ENCODE measurements around the gene SLC2A9. TPM values are rescaled to one million over a fixed set of nuclear protein-coding genes. Genes with fewer than 3 reads are reported as not detected.

The SLC2A9 gene
- total RNA-seq, 2 experiments from 2014 or later: 0.39 to 0.76 TPM

DNA sequence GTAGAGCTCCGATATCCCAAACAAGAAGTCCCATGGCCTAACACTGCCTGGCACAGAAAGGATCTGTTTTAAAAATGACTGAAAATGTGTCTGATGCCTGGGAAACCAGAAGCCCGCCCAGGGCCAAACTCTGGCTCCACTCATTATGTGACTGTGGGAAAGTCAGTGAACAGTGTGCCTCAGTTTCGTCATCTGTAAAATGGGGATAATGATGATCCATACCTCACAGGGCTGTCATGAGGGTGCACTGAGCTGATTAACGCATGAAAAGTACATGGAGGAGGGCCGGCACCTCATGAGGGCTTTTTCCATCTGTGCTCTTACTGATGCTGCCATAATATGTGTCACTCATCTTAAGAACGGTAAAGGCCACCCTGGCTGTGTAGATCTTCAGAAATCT lies 5.1 kb downstream of the SLC2A9 start:
- DNase-seq (no peak), ATAC-seq (no peak)
- no peaks in the 10 kb centered on the region for H3K27me3 Mint-ChIP-seq
- H3K9me3 Mint-ChIP-seq (ENCODE audit: low read depth): no peaks in the 10 kb centered on the region
- intact Hi-C loops (cut with DNase I, micrococcal nuclease): loop anchor here (10.0 kb wide), 3 partner anchors 111 to 521 kb away; no protein-coding TSS in a partner anchor
- peaks cover 6% of the 10 kb centered on the region for H3K4me1 Mint-ChIP-seq
- ChIA-PET CTCF (interaction anchor here (0.6 to 3.9 kb wide), 7 partner anchors 11 to 315 kb away, joined by 3 to 26 read pairs (median 6); no protein-coding TSS in a partner anchor), POLR2A (interaction anchor here (0.5 kb wide), 1 partner anchor 523 kb away, joined by 3 read pairs; no protein-coding TSS in a partner anchor)
- no peak overlapping the region for H3K27ac Mint-ChIP-seq
- H3K36me3 Mint-ChIP-seq (ENCODE audit: low read depth): no peaks in the 10 kb centered on the region
- H3K4me3 Mint-ChIP-seq: no peak overlapping the region

DNA sequence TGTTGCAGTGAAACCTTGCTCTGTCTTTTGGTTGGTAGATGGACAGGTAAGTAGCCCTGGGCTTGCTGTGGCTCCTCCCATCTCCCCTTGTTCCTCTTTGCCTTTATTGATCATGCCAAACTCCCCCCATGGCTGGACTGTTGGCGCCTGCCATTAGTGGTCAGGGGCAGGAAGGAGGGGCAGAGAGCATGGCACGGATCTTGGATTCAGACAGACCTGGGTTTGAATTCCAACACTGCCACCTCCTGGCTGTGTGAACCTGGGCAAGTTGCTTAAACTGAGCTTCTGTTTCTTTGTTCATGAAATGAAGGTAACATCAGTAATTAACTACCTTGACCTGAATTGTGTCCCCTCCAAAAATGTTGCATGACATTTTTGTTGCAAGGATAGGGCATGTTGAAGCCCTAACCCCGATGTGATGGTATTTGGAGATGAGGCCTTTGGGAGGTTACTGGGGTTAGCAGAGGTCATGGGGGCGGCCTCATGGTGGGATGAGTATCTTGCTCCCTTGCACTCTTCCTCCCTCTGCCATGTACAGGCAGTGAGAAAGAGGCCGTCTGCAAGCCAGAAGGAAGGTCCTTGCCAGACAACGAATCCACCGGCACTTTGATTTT lies 6.0 kb downstream of the SLC2A9 start:
- ATAC-seq (no peak), DNase-seq (peak; percentile 70)
- no peak overlapping the region for H3K4me3 Mint-ChIP-seq
- intact Hi-C loops (cut with DNase I, micrococcal nuclease): loop anchor here (1.0 to 10.0 kb wide), 5 partner anchors 110 to 520 kb away; no protein-coding TSS in a partner anchor
- CTCF ChIA-PET: interaction anchor here (0.6 to 3.9 kb wide), 12 partner anchors 10 to 1797 kb away, joined by 3 to 26 read pairs (median 4); no protein-coding TSS in a partner anchor
- no peak overlapping the region for H3K27ac Mint-ChIP-seq
- no peaks in the 10 kb centered on the region for H3K36me3 Mint-ChIP-seq (ENCODE audit: low read depth)
- no peaks in the 10 kb centered on the region for H3K27me3 Mint-ChIP-seq
- peaks cover 6% of the 10 kb centered on the region for H3K4me1 Mint-ChIP-seq
- no peaks in the 10 kb centered on the region for H3K9me3 Mint-ChIP-seq (ENCODE audit: low read depth)
- POLR2A ChIA-PET: no interaction called here

DNA sequence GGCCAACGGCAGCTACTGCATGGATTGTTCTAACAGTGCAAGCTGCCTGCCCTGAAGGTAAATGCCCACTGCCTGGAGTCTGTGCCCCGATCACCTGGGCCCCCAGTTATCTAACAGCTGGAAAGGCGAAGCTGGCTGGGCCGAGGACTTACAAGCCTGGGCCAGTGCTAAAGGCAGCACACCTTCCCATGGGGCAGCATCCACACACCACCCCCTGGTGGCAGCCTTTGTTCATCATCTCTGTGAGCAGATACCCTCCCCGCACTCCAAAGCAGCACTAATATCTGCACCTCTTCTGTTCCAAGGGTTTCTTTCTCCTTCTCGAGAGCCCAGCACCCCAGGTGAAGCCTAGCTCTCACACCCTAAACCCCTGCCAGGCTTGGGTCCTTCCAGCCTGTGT lies 7.6 kb downstream of the SLC2A9 start:
- ChIA-PET POLR2A (interaction anchor here (0.6 kb wide), 1 partner anchor 377 kb away, joined by 4 read pairs; no protein-coding TSS in a partner anchor), CTCF (interaction anchor here (0.7 to 3.9 kb wide), 10 partner anchors 8 to 310 kb away, joined by 3 to 26 read pairs (median 4); no protein-coding TSS in a partner anchor)
- no peak overlapping the region for H3K27ac Mint-ChIP-seq
- H3K4me3 Mint-ChIP-seq: no peak overlapping the region
- ATAC-seq (peak; percentile 53), DNase-seq (peak; percentile 78)
- intact Hi-C loops (cut with DNase I, micrococcal nuclease): loop anchor here (10.0 kb wide), 3 partner anchors 109 to 519 kb away; no protein-coding TSS in a partner anchor
- H3K9me3 Mint-ChIP-seq (ENCODE audit: low read depth): no peaks in the 10 kb centered on the region
- no peaks in the 10 kb centered on the region for H3K36me3 Mint-ChIP-seq (ENCODE audit: low read depth)
- H3K27me3 Mint-ChIP-seq: no peaks in the 10 kb centered on the region
- no peaks in the 10 kb centered on the region for H3K4me1 Mint-ChIP-seq

DNA sequence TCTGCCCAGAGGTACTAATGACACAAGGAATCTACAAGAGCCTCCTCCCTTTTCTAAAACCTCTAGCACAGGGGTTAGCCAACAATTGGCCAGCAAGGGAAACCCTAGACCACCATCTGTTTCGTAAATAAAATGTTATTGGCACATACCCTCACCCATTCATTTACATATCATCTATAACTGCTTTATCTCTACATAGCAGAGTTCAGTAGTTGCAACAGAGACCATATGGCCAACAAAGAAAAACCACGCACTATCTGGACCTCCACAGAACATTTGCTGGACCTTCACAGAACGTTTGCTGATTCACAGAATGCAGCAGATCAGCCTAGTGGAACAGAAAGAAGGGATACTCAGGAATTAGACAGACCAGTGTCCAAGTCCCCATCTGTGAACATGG lies 9.4 kb downstream of the SLC2A9 start:
- no peak for ATAC-seq
- Mint-ChIP-seq H3K4me1 (peaks cover 12% of the 10 kb centered on the region), H3K27me3 (no peaks in the 10 kb centered on the region), H3K9me3 (ENCODE audit: low read depth) (no peaks in the 10 kb centered on the region), H3K36me3 (ENCODE audit: low read depth) (no peaks in the 10 kb centered on the region), H3K27ac (no peak overlapping the region), H3K4me3 (no peak overlapping the region)
- DNase-seq: no peak
- ChIA-PET POLR2A (no interaction called here), CTCF (no interaction called here)
- intact Hi-C loops (cut with DNase I, micrococcal nuclease): loop anchor here (10.0 kb wide), 3 partner anchors 107 to 517 kb away; no protein-coding TSS in a partner anchor

DNA sequence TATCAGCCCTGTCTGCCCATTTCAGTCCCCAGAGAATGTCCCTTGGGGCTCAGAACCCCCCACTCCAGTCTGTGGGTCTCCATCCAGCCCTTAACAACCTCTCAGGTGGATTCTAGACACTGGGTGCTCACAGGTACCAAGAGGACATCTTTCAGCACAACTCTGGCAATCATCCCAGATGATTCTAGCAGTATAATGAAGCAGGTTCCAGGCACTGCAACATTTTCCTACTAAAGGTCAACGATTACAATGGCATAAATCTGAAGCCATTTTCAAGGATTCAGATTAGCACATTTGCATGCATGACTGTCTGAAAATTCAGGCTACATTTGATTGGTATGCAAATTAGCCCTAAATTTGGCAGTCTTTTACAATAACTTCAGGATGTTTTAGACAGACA lies 10.0 kb downstream of the SLC2A9 start:
- no peak for ATAC-seq
- intact Hi-C loops (cut with DNase I, micrococcal nuclease): loop anchor here (10.0 kb wide), 3 partner anchors 106 to 516 kb away; no protein-coding TSS in a partner anchor

GRCh38 chr4:10009861-10010500 lies 11.3 kb downstream of the SLC2A9 start:
- H3K4me1 Mint-ChIP-seq: peaks cover 20% of the 10 kb centered on the region

More for the DNA sequence above, 10.0 kb downstream of the SLC2A9 start:
- Mint-ChIP-seq H3K27ac (no peak overlapping the region), H3K4me3 (no peak overlapping the region), H3K4me1 (peaks cover 19% of the 10 kb centered on the region), H3K9me3 (ENCODE audit: low read depth) (no peaks in the 10 kb centered on the region), H3K27me3 (no peaks in the 10 kb centered on the region), H3K36me3 (ENCODE audit: low read depth) (no peaks in the 10 kb centered on the region)
- ChIA-PET POLR2A (no interaction called here), CTCF (interaction anchor here (0.7 kb wide), 1 partner anchor 324 kb away, joined by 3 read pairs; no protein-coding TSS in a partner anchor)
- DNase-seq: no peak

GRCh38 chr4:10008609-10009005 lies 12.7 kb downstream of the SLC2A9 start:
- ATAC-seq: no peak
- POLR2A ChIA-PET: interaction anchor here (0.7 kb wide), 1 partner anchor 161 kb away, joined by 4 read pairs; no protein-coding TSS in a partner anchor
- intact Hi-C loops (cut with DNase I, micrococcal nuclease): no loop called here

More at GRCh38 chr4:10009861-10010500, 11.3 kb downstream of the SLC2A9 start:
- intact Hi-C loops (cut with DNase I, micrococcal nuclease): loop anchor here (10.0 kb wide), 3 partner anchors 105 to 515 kb away; no protein-coding TSS in a partner anchor
- ChIA-PET POLR2A (no interaction called here), CTCF (interaction anchor here (1.0 kb wide), 1 partner anchor 14 kb away, joined by 5 read pairs; no protein-coding TSS in a partner anchor)
- DNase-seq: no peak
- Mint-ChIP-seq H3K27ac (no peak overlapping the region), H3K9me3 (ENCODE audit: low read depth) (no peaks in the 10 kb centered on the region), H3K36me3 (ENCODE audit: low read depth) (no peaks in the 10 kb centered on the region), H3K4me3 (no peak overlapping the region), H3K27me3 (no peaks in the 10 kb centered on the region)
- ATAC-seq: no peak

DNA sequence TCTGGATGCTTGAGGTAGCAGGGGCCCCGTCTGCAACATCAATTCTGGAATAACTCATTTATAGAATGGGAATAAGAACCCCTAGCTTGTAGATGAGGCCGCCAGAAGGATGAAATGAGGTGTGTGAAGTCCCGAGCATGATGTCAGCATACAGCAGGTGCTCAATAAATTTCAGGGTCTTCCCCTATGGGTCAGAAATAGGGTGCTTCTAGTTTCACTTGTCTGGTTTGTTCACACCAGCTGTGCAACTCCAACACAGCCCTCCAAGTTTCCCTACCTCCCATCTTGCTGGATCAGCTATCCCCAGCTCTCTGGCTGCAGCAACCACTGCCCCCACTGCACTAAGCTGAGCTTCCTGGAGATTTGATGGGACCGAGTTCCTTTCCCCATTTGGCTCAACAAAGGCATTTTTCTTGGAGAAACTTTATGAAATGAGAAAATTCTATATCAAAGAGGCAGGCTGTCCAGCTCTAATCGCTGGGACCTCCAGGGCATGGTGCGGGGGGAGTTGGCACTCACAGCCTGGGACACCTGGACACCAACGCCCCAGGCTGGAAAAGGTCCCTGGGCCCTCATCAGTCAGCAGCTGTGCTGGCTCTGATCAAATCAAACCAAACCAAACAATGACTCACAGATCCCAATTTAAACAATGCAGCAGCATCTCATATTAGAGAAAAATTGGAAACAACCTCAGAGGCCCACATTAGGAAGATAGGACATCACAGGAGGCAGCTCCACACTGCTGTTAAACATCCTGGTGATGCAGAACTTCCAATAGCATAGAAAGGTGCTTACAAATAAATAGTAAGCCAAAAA lies 13.3 kb downstream of the SLC2A9 start:
- H3K27me3 Mint-ChIP-seq: no peaks in the 10 kb centered on the region
- H3K4me3 Mint-ChIP-seq: no peak overlapping the region
- ChIA-PET CTCF (interaction anchor here (0.6 to 1.6 kb wide), 5 partner anchors 9 to 305 kb away, joined by 3 to 5 read pairs (median 3); no protein-coding TSS in a partner anchor), POLR2A (interaction anchor here (0.7 kb wide), 2 partner anchors 160 to 174 kb away, joined by 4 to 5 read pairs; no protein-coding TSS in a partner anchor)
- H3K9me3 Mint-ChIP-seq (ENCODE audit: low read depth): no peaks in the 10 kb centered on the region
- intact Hi-C loops (cut with DNase I, micrococcal nuclease): loop anchor here in 1 of 2 experiments (1.0 kb wide), 1 partner anchor 14 kb away; no protein-coding TSS in a partner anchor
- no peaks in the 10 kb centered on the region for H3K36me3 Mint-ChIP-seq (ENCODE audit: low read depth)
- no peak overlapping the region for H3K27ac Mint-ChIP-seq
- peaks cover 23% of the 10 kb centered on the region for H3K4me1 Mint-ChIP-seq
- DNase-seq (no peak), ATAC-seq (peak; percentile 13)

More at GRCh38 chr4:10008609-10009005, 12.7 kb downstream of the SLC2A9 start:
- no peaks in the 10 kb centered on the region for H3K9me3 Mint-ChIP-seq (ENCODE audit: low read depth)
- H3K4me1 Mint-ChIP-seq: peaks cover 20% of the 10 kb centered on the region
- CTCF ChIA-PET: interaction anchor here (0.6 to 0.7 kb wide), 2 partner anchors 144 to 305 kb away, joined by 3 read pairs; no protein-coding TSS in a partner anchor
- no peak overlapping the region for H3K4me3 Mint-ChIP-seq
- no peak overlapping the region for H3K27ac Mint-ChIP-seq
- H3K36me3 Mint-ChIP-seq (ENCODE audit: low read depth): no peaks in the 10 kb centered on the region
- H3K27me3 Mint-ChIP-seq: no peaks in the 10 kb centered on the region
- no peak for DNase-seq

- no peaks in the 10 kb centered on the region for H3K27me3 Mint-ChIP-seq
- no peaks in the 10 kb centered on the region for H3K9me3 Mint-ChIP-seq (ENCODE audit: low read depth)
- H3K4me3 Mint-ChIP-seq: no peak overlapping the region
- peaks cover 23% of the 10 kb centered on the region for H3K4me1 Mint-ChIP-seq
- peak; percentile 51 for ATAC-seq
- H3K36me3 Mint-ChIP-seq (ENCODE audit: low read depth): no peaks in the 10 kb centered on the region
- POLR2A ChIA-PET: interaction anchor here (0.7 kb wide), 1 partner anchor 174 kb away, joined by 5 read pairs; no protein-coding TSS in a partner anchor
- H3K27ac Mint-ChIP-seq: no peak overlapping the region
- CTCF ChIA-PET: interaction anchor here (0.7 to 1.6 kb wide), 3 partner anchors 9 to 293 kb away, joined by 3 to 5 read pairs (median 4); no protein-coding TSS in a partner anchor
- DNase-seq: peak; percentile 56
- intact Hi-C loops (cut with DNase I, micrococcal nuclease): loop anchor here in 1 of 2 experiments (1.0 kb wide), 1 partner anchor 13 kb away; no protein-coding TSS in a partner anchor
Observed at GRCh38 chr4:10007436-10007740, 13.9 kb downstream of the SLC2A9 start.

- H3K27ac Mint-ChIP-seq: peak overlapping the region; percentile 49
- ATAC-seq: peak; percentile 59
Observed at GRCh38 chr4:10006601-10007435, 14.5 kb downstream of the SLC2A9 start.

More at GRCh38 chr4:10006601-10007435, 14.5 kb downstream of the SLC2A9 start:
- H3K4me1 Mint-ChIP-seq: peaks cover 23% of the 10 kb centered on the region
- intact Hi-C loops (cut with DNase I, micrococcal nuclease): loop anchor here in 1 of 2 experiments (1.0 kb wide), 1 partner anchor 13 kb away; no protein-coding TSS in a partner anchor
- ChIA-PET POLR2A (no interaction called here), CTCF (interaction anchor here (0.6 to 2.1 kb wide), 5 partner anchors 8 to 292 kb away, joined by 3 to 12 read pairs (median 4); no protein-coding TSS in a partner anchor)
- H3K4me3 Mint-ChIP-seq: no peak overlapping the region
- no peaks in the 10 kb centered on the region for H3K27me3 Mint-ChIP-seq
- peak; percentile 47 for DNase-seq
- H3K9me3 Mint-ChIP-seq (ENCODE audit: low read depth): no peaks in the 10 kb centered on the region
- no peaks in the 10 kb centered on the region for H3K36me3 Mint-ChIP-seq (ENCODE audit: low read depth)

All from activated CD4-positive, alpha-beta T cell treated with anti-CD3 and anti-CD28 coated beads for 36 hours (primary cell).